Mucosa of stomach (tissue), 1 donor: Measurements from ENCODE around the gene GLRX3.
A peak's percentile ranks its signal among the peaks of the same experiment; 100 is the strongest.

ENCODE experiments used
- H3K27me3 ChIP-seq: one replicate; pipeline ENCODE4 v1.7.0; 2013; ENCODE audit warnings: mild to moderate bottlenecking, low read length; ENCODE audit not compliant: control insufficient read depth, insufficient read depth
- H3K36me3 ChIP-seq: one replicate; pipeline ENCODE4 v1.7.0; 2013; ENCODE audit warnings: low read length; ENCODE audit not compliant: control insufficient read depth, insufficient read depth
- H3K4me1 ChIP-seq: one replicate; pipeline ENCODE4 v1.7.0; 2013; ENCODE audit warnings: mild to moderate bottlenecking, low read length; ENCODE audit not compliant: control insufficient read depth, insufficient read depth
- H3K4me3 ChIP-seq: one replicate; pipeline ENCODE4 v1.7.0; 2013; ENCODE audit warnings: low read length
- H3K9ac ChIP-seq: one replicate; pipeline ENCODE4 v1.7.0; 2013; ENCODE audit warnings: mild to moderate bottlenecking, low read length, moderate library complexity
- H3K9me3 ChIP-seq: one replicate; pipeline ENCODE4 v1.7.0; 2013; ENCODE audit warnings: mild to moderate bottlenecking, low read length, moderate library complexity; ENCODE audit not compliant: control insufficient read depth
- donor health status: Pancreatic carcinoma.

The GLRX3 gene

DNA sequence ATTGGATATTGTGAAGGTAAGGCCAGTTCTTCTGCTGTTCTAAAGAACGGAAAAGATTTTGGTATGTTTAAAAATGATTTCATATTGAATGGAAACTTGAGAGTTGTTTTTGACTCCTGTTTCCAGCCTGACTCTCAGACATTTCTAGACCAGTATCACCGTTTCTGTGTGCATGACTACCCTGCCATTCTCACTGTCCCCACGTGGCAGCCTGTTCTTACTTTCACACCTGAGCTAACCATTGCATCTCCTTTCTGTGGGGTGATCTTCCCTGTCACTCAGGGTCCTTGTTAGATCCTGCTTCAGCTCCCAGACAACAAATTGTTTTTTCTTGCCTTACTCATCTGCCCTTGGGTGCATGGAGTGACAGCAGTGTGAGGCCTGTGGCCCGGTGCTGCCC lies 38.9 kb downstream of the GLRX3 start:
- no peaks in the 10 kb centered on the region for H3K9me3 ChIP-seq
- peaks cover 1% of the 10 kb centered on the region for H3K4me1 ChIP-seq
- H3K4me3 ChIP-seq: no peak overlapping the region
- no peaks in the 10 kb centered on the region for H3K36me3 ChIP-seq
- no peaks in the 10 kb centered on the region for H3K27me3 ChIP-seq
- H3K9ac ChIP-seq: no peak overlapping the region

DNA sequence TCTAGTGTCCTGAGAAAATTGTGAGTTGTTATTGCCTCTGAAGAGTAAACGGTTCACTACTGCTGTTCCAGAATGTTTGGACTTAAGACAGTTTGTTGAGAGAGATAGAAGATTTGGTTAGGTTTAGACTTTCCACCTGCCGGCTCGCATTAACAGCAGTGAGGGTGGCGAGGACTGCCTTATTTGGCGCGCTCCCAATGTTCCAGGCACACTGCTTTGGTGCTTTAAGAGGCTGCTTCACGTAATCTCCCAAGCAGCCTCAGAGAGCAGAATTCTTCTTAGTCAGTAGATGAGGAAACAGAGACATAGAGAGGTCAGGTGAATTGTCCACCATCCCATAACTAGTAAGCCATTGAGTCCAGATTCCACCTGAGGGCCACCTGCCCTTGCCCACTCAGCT lies 41.1 kb downstream of the GLRX3 start:
- H3K9ac ChIP-seq: no peak overlapping the region
- H3K36me3 ChIP-seq: no peaks in the 10 kb centered on the region

DNA sequence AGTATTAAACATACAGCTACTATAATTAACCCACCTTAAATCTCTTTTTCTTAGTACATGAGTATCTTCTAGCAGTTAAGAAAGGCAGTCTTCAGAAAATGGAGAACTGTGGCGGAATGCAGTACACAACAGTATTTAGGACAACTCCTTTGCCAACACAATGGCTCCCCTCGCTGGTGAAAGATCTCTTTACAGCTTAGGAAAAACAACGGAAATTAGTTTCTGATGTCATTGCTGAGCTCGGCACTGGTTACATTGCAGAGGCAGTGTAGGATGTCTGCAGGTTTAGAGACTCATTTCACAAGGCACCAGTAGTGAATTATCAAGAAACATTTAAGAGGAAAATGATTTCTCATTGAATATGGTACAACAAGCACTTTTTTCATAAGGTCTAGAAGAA lies 43.4 kb downstream of the GLRX3 start:
- H3K9me3 ChIP-seq: no peaks in the 10 kb centered on the region
- no peak overlapping the region for H3K9ac ChIP-seq
- H3K27me3 ChIP-seq: no peaks in the 10 kb centered on the region
- H3K4me3 ChIP-seq: no peak overlapping the region
- H3K4me1 ChIP-seq: no peaks in the 10 kb centered on the region
- no peaks in the 10 kb centered on the region for H3K36me3 ChIP-seq

More for the DNA sequence above, 41.1 kb downstream of the GLRX3 start:
- H3K4me1 ChIP-seq: no peaks in the 10 kb centered on the region
- H3K27me3 ChIP-seq: no peaks in the 10 kb centered on the region
- H3K9me3 ChIP-seq: no peaks in the 10 kb centered on the region
- no peak overlapping the region for H3K4me3 ChIP-seq

DNA sequence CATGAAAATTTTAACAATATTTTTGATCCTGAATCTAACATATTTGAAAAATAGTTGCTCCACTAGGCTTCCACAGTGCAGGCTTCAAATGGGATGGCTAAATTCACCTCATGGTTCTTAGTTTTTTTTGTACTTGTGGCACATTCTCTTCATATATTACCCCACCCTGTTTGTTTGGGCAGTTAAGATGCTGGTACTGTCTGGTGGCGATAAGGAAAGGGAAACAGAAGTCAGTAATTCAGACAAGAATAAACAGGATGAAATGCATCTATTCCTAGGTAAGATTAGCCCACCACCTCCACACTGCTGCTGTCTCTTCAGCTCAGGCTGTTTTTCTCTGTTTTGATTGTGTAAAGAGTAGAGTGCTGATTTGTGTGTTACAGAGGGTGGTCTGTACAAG lies 44.2 kb downstream of the GLRX3 start:
- H3K36me3 ChIP-seq: no peaks in the 10 kb centered on the region
- no peak overlapping the region for H3K4me3 ChIP-seq
- no peaks in the 10 kb centered on the region for H3K4me1 ChIP-seq
- no peak overlapping the region for H3K9ac ChIP-seq
- H3K9me3 ChIP-seq: no peaks in the 10 kb centered on the region
- no peaks in the 10 kb centered on the region for H3K27me3 ChIP-seq

DNA sequence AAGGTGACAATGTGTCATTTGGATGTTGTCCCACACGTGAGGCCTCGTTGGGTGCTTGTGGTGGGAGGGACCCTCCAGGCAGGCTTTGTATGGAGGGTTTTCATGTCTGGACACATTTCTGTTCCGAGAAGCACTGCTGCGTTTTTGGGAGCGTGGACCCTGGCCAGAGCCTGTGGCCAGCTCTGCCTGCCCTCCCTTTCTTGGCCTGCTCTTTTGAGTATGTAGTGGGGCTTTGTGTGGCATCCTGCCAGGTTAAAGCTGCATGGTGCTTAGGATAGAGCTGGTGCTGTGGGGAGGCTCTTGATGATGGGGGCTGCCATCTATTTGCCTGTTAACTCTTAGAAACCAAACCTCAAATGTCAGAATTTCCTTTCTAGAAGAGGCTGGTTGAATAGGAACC lies 45.7 kb downstream of the GLRX3 start:
- Histone ChIP-seq H3K27me3 (no peaks in the 10 kb centered on the region), H3K4me3 (no peak overlapping the region), H3K4me1 (no peaks in the 10 kb centered on the region), H3K9me3 (no peaks in the 10 kb centered on the region), H3K9ac (no peak overlapping the region), H3K36me3 (no peaks in the 10 kb centered on the region)

DNA sequence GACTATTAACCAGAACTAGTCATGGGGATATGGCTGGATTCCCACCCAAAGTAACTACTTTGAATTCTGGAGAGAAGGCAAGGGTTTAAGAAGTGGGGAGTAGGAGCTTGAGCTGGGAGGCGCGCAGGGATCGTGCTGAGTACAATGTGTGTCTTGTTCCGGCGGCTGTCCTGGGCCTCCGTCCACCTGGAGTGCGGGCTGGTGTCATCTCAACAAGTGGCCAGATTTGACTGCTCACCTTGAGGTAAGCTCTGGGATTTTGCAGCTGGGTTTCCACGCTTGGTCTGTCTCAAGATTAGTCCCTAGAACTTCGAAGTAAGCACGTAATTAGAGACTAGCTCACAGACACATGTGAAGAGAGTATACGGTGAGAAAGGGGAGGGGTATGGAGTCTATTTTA lies 49.4 kb downstream of the GLRX3 start:
- H3K36me3 ChIP-seq: no peaks in the 10 kb centered on the region
- H3K4me1 ChIP-seq: no peaks in the 10 kb centered on the region
- no peaks in the 10 kb centered on the region for H3K9me3 ChIP-seq

DNA sequence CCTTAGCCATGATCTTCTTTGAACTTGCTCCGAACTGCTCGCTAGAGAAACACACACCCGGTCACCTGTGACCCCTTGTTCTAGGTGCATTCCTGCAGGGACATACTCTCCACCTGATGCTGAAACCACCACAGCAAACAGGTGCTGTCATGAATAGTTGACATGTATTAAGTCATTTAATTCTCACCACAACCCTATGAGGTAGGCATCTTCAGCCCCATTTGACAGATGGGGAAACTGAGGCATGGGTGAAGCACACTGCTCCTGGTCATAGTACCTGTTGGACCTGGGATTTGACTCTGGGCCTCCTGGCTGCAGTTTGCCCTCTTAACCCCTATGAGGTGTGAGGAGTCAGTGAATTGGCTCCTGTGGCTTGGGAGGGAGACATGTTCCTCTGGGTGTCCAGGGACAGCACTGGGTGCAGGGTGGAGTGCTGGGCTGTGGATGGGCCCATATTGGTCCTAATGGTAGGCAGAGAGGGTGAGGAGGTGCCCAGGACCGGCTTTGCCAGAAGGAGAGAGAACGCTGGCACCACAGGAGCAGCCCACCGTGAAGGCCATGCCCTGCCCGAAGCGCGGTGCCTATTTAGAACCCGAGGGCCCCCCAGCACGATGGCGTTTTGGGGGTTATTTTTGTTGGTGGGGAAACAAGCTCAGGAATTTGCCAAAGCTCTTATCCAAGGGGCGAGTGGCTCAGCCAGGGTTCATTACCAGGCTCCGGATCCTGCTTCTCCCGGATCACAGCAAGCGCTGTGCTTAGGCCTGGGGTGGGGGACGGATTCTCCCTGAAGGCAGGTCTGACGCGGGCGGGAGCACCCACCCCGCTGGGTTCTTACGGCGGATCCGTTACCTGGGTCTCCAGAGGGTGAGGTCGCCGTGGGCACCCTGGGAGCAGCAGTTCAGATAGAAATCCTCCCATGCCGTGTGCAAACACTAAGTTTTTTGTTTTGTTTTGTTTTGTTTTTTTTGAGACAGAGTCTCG lies 52.3 kb downstream of the GLRX3 start:
- Histone ChIP-seq H3K9ac (no peak overlapping the region), H3K36me3 (no peaks in the 10 kb centered on the region), H3K27me3 (no peaks in the 10 kb centered on the region), H3K4me1 (no peaks in the 10 kb centered on the region), H3K9me3 (no peaks in the 10 kb centered on the region), H3K4me3 (no peak overlapping the region)

More for the DNA sequence above, 49.4 kb downstream of the GLRX3 start:
- no peak overlapping the region for H3K9ac ChIP-seq
- H3K27me3 ChIP-seq: no peaks in the 10 kb centered on the region
- H3K4me3 ChIP-seq: no peak overlapping the region

DNA sequence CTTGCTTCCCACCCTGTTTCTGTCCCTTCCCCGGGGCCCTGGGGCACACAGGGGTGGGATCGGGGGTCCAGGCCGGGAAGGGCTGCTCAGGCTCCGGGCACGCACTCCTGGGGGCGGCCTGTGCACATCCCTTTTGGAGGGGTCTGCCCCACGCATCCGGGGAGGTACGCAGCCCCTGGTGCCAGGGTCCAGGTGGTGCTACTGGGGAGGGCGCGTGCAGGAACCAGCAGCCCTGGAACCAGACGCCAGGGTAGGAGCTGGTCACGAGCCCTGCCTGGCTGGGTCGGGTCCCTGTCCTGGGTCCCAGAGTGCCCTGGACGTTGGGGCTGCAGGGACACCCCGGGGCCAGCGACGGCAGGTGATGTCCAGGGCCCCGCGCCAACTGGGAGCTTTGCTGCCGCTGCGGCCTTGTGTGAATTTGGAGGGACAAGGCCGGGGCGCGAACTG lies 53.4 kb downstream of the GLRX3 start:
- H3K9ac ChIP-seq: no peak overlapping the region
- H3K4me1 ChIP-seq: no peaks in the 10 kb centered on the region
- no peaks in the 10 kb centered on the region for H3K36me3 ChIP-seq
- peaks cover 6% of the 10 kb centered on the region for H3K27me3 ChIP-seq
- no peaks in the 10 kb centered on the region for H3K9me3 ChIP-seq
- no peak overlapping the region for H3K4me3 ChIP-seq

DNA sequence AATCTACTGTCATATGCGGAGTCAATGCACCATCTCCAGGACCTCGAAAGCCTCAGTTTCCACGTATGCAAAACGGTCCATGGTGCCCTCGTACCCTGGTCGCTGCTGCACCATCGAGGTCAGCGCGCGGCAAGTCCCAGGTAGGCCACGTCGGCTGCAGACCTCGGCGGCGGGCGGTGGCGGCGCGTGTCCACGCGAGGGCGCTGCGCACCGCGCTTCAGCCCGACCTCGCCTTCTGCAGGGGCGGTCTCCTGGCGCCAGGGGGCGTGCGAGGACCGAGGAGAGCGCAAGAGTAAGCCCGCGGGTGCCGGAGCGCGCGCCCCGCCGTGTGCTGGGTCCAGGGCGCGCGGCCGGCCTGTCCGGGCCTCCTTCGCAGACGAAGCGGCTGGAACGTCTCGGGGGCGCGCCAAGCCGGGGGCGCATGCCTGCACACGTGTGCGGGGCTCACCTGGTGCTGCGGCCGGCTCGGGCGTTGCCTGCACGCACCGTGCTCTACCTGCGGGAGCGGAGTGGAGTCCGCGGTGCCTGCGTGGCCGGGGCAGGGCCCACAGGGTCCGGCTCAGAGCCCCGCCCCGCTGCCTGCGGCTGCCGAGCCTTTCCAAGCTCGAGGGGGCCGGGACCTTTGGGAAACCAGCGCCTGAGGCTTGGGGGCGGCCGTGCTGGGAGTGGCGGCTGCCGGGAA lies 54.0 kb downstream of the GLRX3 start:
- peak overlapping the region; percentile 17 for H3K4me3 ChIP-seq
- no peaks in the 10 kb centered on the region for H3K4me1 ChIP-seq
- H3K27me3 ChIP-seq: peaks cover 6% of the 10 kb centered on the region
- H3K9me3 ChIP-seq: no peaks in the 10 kb centered on the region
- H3K9ac ChIP-seq: peak overlapping the region; percentile 59
- H3K36me3 ChIP-seq: no peaks in the 10 kb centered on the region

DNA sequence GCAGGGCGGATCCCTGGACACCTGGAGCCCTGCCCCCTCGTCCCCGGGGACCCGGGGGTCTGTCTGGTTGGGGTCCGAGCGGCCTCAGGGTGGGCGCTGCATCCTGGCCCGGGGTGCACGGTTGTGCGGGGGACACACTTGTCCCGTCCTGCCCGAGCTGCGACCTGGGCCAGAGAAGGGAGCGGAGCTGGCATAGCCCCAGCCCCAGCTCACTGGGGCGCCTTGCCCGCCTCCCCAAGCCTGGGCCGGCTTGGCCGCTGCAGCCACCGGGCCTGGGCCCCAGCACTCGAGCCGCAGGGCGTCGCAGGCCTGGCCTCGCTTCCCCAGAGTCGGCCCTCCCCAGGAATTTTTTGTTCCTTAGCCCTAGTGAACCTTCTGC lies 54.5 kb downstream of the GLRX3 start:
- Histone ChIP-seq H3K27me3 (peaks cover 6% of the 10 kb centered on the region), H3K36me3 (no peaks in the 10 kb centered on the region), H3K9ac (peak overlapping the region; percentile 59), H3K9me3 (no peaks in the 10 kb centered on the region), H3K4me1 (no peaks in the 10 kb centered on the region), H3K4me3 (peak overlapping the region; percentile 17)

DNA sequence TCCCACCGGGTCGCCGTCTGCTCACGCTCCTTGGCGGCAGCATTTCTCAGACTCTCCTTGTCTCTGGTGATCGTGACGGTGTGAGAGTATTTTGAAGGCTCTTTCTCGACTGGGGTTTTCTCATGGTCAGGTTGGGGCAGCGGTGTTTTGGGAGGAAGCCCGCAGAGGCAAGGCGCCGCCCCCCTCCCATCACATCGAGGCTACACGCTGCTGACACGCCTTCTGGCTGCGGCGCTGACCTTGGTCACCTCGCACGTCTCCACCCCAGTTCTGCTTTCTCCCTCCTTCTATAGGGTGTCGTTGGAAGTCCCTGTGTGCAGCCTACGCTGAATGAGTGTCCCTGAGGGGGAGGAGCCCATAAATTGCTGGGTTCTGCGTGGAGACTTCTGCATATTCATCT lies 55.2 kb downstream of the GLRX3 start:
- peaks cover 6% of the 10 kb centered on the region for H3K27me3 ChIP-seq

DNA sequence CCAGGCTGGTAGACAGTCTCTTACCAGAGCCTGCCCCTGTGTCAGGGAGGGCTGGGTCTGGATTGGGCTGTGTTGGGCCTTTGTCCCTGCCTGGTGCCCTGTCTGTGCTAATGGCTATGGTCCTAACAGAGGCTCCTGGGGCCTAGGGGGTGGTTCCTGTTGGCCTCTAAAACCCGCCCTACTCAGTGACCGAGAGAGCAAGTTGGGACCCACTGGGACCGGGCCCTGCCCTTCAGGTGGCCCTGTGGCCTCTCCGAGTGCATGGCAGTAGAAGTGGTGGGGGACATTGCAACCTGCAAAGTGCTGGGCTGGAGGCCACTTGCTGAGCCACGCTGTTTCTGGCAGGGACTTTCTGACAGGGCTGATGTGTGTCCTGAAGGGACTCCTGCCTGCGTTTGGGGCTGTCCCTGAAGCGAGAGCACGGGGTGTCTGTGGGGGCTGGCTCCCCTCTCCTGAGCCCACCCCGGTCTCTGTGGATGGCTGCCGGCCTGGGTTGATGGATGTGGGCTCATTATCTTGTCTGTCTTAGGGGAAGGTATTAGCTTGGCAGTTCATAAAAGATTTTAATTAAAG lies 56.2 kb downstream of the GLRX3 start:
- no peaks in the 10 kb centered on the region for H3K36me3 ChIP-seq
- no peak overlapping the region for H3K9ac ChIP-seq
- no peak overlapping the region for H3K4me3 ChIP-seq
- H3K9me3 ChIP-seq: no peaks in the 10 kb centered on the region
- H3K4me1 ChIP-seq: no peaks in the 10 kb centered on the region
- H3K27me3 ChIP-seq: peaks cover 6% of the 10 kb centered on the region

More for the DNA sequence above, 55.2 kb downstream of the GLRX3 start:
- Histone ChIP-seq H3K4me3 (no peak overlapping the region), H3K9ac (no peak overlapping the region), H3K9me3 (no peaks in the 10 kb centered on the region), H3K36me3 (no peaks in the 10 kb centered on the region), H3K4me1 (no peaks in the 10 kb centered on the region)
